ENCODE results near the gene XRRA1.
"Not testable (repeated sequence)": the region's sequence is repeated elsewhere in the genome, so short reads cannot be mapped to it uniquely, and the experiment has no call there.

The XRRA1 gene

GRCh38 chr11:74971424-74971823 lies 22.5 kb upstream of the XRRA1 start:
- DNase-seq (no peak), ATAC-seq (ENCODE audit: insufficient read depth, low read depth) (no peak)
- Histone ChIP-seq H3K79me2 (ENCODE audit: insufficient read depth, low read length) (peaks cover 52% of the 10 kb centered on the region), H4K20me1 (ENCODE audit: insufficient read depth, low read length) (peaks cover 15% of the 10 kb centered on the region; the same call in 1 of the 2 replicates), H2AFZ (ENCODE audit: low read depth, low read length) (no peak overlapping the region), H3K36me3 (ENCODE audit: insufficient read depth, low read length) (peaks cover 88% of the 10 kb centered on the region), H3K27me3 (ENCODE audit: insufficient read depth, low read length, poor library complexity) (no peaks in the 10 kb centered on the region), H3K9ac (ENCODE audit: low read depth, low read length) (no peak overlapping the region), H3K27ac (ENCODE audit: low read length) (no peak overlapping the region), H3K9me3 (ENCODE audit: insufficient read depth, low read length, severe bottlenecking) (no peaks in the 10 kb centered on the region), H3K4me3 (ENCODE audit: low read depth in 1 of 2, low read length in 2 of 2) (no peak overlapping the region), H3K4me1 (ENCODE audit: insufficient read depth, low read length) (no peaks in the 10 kb centered on the region), H3K4me2 (ENCODE audit: insufficient read depth, low read length) (no peak overlapping the region)
- TF ChIP-seq EZH2 (IDR thresholded peaks at IDR 0.05; ENCODE audit: borderline replicate concordance, low read depth, low read length, severe bottlenecking) (no peak), CTCF (IDR thresholded peaks at IDR 0.05; ENCODE audit: borderline replicate concordance, extremely low read depth, low read length, poor library complexity, severe bottlenecking) (no peak)

GRCh38 chr11:74970852-74971395 lies 22.0 kb upstream of the XRRA1 start:
- Histone ChIP-seq H3K27ac (ENCODE audit: low read length) (no peak overlapping the region), H3K27me3 (ENCODE audit: insufficient read depth, low read length, poor library complexity) (no peaks in the 10 kb centered on the region), H3K9ac (ENCODE audit: low read depth, low read length) (no peak overlapping the region), H2AFZ (ENCODE audit: low read depth, low read length) (no peak overlapping the region), H3K79me2 (ENCODE audit: insufficient read depth, low read length) (peaks cover 57% of the 10 kb centered on the region), H3K4me2 (ENCODE audit: insufficient read depth, low read length) (no peak overlapping the region), H3K4me3 (ENCODE audit: low read depth in 1 of 2, low read length in 2 of 2) (no peak overlapping the region), H3K9me3 (ENCODE audit: insufficient read depth, low read length, severe bottlenecking) (no peaks in the 10 kb centered on the region), H3K4me1 (ENCODE audit: insufficient read depth, low read length) (no peaks in the 10 kb centered on the region), H3K36me3 (ENCODE audit: insufficient read depth, low read length) (peaks cover 88% of the 10 kb centered on the region), H4K20me1 (ENCODE audit: insufficient read depth, low read length) (peaks cover 17% of the 10 kb centered on the region; the same call in 1 of the 2 replicates)
- no peak for ATAC-seq (ENCODE audit: insufficient read depth, low read depth)
- TF ChIP-seq EZH2 (IDR thresholded peaks at IDR 0.05; ENCODE audit: borderline replicate concordance, low read depth, low read length, severe bottlenecking), result no peak
- no peak for TF ChIP-seq CTCF (IDR thresholded peaks at IDR 0.05; ENCODE audit: borderline replicate concordance, extremely low read depth, low read length, poor library complexity, severe bottlenecking)
- no peak for DNase-seq

- Histone ChIP-seq H3K4me3 (ENCODE audit: low read depth in 1 of 2, low read length in 2 of 2) (no peak overlapping the region), H3K9me3 (ENCODE audit: insufficient read depth, low read length, severe bottlenecking) (no peaks in the 10 kb centered on the region), H3K9ac (ENCODE audit: low read depth, low read length) (no peak overlapping the region), H2AFZ (ENCODE audit: low read depth, low read length) (no peak overlapping the region), H3K79me2 (ENCODE audit: insufficient read depth, low read length) (peaks cover 85% of the 10 kb centered on the region), H4K20me1 (ENCODE audit: insufficient read depth, low read length) (peaks cover 20% of the 10 kb centered on the region; the same call in 1 of the 2 replicates), H3K27me3 (ENCODE audit: insufficient read depth, low read length, poor library complexity) (no peaks in the 10 kb centered on the region), H3K4me1 (ENCODE audit: insufficient read depth, low read length) (no peaks in the 10 kb centered on the region), H3K27ac (ENCODE audit: low read length) (no peak overlapping the region), H3K4me2 (ENCODE audit: insufficient read depth, low read length) (no peak overlapping the region), H3K36me3 (ENCODE audit: insufficient read depth, low read length) (peaks cover 85% of the 10 kb centered on the region)
- no peak for ATAC-seq (ENCODE audit: insufficient read depth, low read depth)
- DNase-seq, result no peak
- TF ChIP-seq EZH2 (IDR thresholded peaks at IDR 0.05; ENCODE audit: borderline replicate concordance, low read depth, low read length, severe bottlenecking) (no peak), CTCF (IDR thresholded peaks at IDR 0.05; ENCODE audit: borderline replicate concordance, extremely low read depth, low read length, poor library complexity, severe bottlenecking) (no peak)
These were observed 17.8 kb upstream of the XRRA1 start for GRCh38 chr11:74966651-74967050.

- not testable (repeated sequence) for H3K4me2 ChIP-seq (ENCODE audit: insufficient read depth, low read length); H3K9me3 ChIP-seq (ENCODE audit: insufficient read depth, low read length, severe bottlenecking); H3K4me1 ChIP-seq (ENCODE audit: insufficient read depth, low read length); H2AFZ ChIP-seq (ENCODE audit: low read depth, low read length); H3K9ac ChIP-seq (ENCODE audit: low read depth, low read length); H3K4me3 ChIP-seq (ENCODE audit: low read depth in 1 of 2, low read length in 2 of 2); H3K27ac ChIP-seq (ENCODE audit: low read length); DNase-seq; H3K27me3 ChIP-seq (ENCODE audit: insufficient read depth, low read length, poor library complexity); ATAC-seq (ENCODE audit: insufficient read depth, low read depth)
- Histone ChIP-seq H4K20me1 (ENCODE audit: insufficient read depth, low read length) (peaks cover 61% of the 10 kb centered on the region), H3K36me3 (ENCODE audit: insufficient read depth, low read length) (peaks cover 73% of the 10 kb centered on the region), H3K79me2 (ENCODE audit: insufficient read depth, low read length) (peaks cover 98% of the 10 kb centered on the region)
These were observed 11.2 kb upstream of the XRRA1 start for GRCh38 chr11:74960128-74960527.
